Gastrocnemius medialis (tissue), 4 donors: ENCODE results near the gene TIGIT. TPM values are rescaled to one million over a fixed set of nuclear protein-coding genes. Genes with fewer than 3 reads are reported as not detected.

Experiments
- ATAC-seq, 2 donors: fragments of 150-250 bp; one replicate each; pipeline ENCODE4 v1.9.1; 2016
- DNase-seq, 2 donors: peaks; one replicate each; pipeline ENCODE4 v3.0.0-alpha.2; 2019
- H3K27ac ChIP-seq, 4 donors: fragments of 200-600 bp; sonication (generic); 1 replicate in 1 of 4; 2 replicates in 3 of 4; pipeline ENCODE4 v1.5.1; 2016 to 2018; ENCODE audit warnings: mild to moderate bottlenecking in 2 of 4, moderate library complexity in 1 of 4
- H3K27me3 ChIP-seq, 3 donors: fragments of 200-600 bp; sonication (generic) in 2 of 3; 1 replicate in 1 of 3; 2 replicates in 2 of 3; pipeline versions ENCODE4 v1.5.1 to v1.6.0; 2016 to 2019; ENCODE audit warnings: mild to moderate bottlenecking in 1 of 3, moderate library complexity in 1 of 3
- H3K36me3 ChIP-seq, 2 donors: fragments of 200-600 bp; sonication (generic) in 1 of 2; one replicate each; pipeline ENCODE4 v1.5.1; 2017 to 2018
- H3K4me1 ChIP-seq, 2 donors: fragments of 200-600 bp; sonication (generic) in 1 of 2; one replicate each; pipeline ENCODE4 v1.5.1; 2016 to 2017; ENCODE audit warnings: mild to moderate bottlenecking in 2 of 2
- H3K4me3 ChIP-seq, 4 donors: fragments of 200-600 bp; sonication (generic) in 3 of 4; 1 replicate in 1 of 4; 2 replicates in 3 of 4; pipeline ENCODE4 v1.5.1; 2016 to 2019; ENCODE audit warnings: mild to moderate bottlenecking in 2 of 4
- H3K9me3 ChIP-seq, 3 donors: fragments of 200-600 bp; sonication (generic) in 2 of 3; 1 replicate in 1 of 3; 2 replicates in 2 of 3; pipeline ENCODE4 v1.5.1; 2016 to 2019
- CTCF ChIP-seq, 5 experiments: fragments of 450-650 bp in 3 of 5; fragments of 200-600 bp in 2 of 5; sonication (generic) in 2 of 5; IDR thresholded peaks in 4 of 5; conservative IDR thresholded peaks in 1 of 5; 1 replicate in 4 of 5; 2 replicates in 1 of 5; pipeline ENCODE4 v1.5.1; 2016 to 2019; ENCODE audit warnings: antibody characterized with exemption in 5 of 5, mild to moderate bottlenecking in 3 of 5, moderate library complexity in 3 of 5
- POLR2A ChIP-seq, 2 donors: fragments of 450-650 bp; IDR thresholded peaks; one replicate each; pipeline ENCODE4 v1.6.1; 2017; ENCODE audit warnings: antibody characterized with exemption in 2 of 2, mild to moderate bottlenecking in 2 of 2, moderate library complexity in 2 of 2
- in situ Hi-C, 4 donors: fragments of 200-750 bp; cut with MboI; loops; one replicate each; pipeline versions ENCODE4 v1.15.0 to v1.8.0; 2017; ENCODE audit warnings: low sequenced_read_pairs in 4 of 4
- intact Hi-C: fragments of 100-400 bp; cut with DNase I; formaldehyde crosslinking; loops from one replicate; pipeline ENCODE4 v1.15.1; 2023; ENCODE audit warnings: low total_unique reads
- total RNA-seq, 4 donors: library from RNA; depleted of rRNA; stranded (reverse); fragments of >200 nt; gene quantifications; one replicate each; pipeline versions ENCODE4 v1.1.0 to v1.2.3, GENCODE V29; 2016

The TIGIT gene
- total RNA-seq, 4 donors from 2014 or later: not detected

DNA sequence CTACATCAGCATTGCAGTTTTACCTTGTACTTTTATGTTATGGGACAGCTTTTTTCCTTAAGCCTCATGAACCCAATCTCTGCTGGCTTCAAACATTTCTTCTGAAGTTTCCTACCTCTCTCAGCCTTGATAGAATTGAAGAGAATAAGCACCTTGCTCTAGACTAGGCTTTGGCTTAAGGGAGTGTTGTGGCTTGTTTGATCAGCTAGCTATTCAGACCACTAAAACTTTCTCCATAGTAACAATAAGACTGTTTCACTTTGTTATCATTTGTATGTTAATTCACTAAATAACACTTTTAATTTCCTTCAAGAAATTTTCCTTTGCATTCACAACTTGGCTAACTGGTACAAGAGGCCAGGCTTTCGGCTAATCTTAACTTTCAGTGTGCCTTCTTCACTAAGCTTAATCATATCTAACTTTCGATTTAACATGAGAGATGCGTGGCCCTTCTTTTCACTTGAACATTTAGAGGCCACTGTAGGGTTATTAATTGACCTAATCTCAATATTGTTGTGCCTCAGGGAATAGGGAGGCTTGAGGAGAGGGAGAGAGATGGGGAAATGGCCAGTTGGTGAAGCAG is 8.1 kb upstream of the TIGIT start:
- H3K27ac ChIP-seq: no peak overlapping the region
- in situ Hi-C loops: no loop called here

DNA sequence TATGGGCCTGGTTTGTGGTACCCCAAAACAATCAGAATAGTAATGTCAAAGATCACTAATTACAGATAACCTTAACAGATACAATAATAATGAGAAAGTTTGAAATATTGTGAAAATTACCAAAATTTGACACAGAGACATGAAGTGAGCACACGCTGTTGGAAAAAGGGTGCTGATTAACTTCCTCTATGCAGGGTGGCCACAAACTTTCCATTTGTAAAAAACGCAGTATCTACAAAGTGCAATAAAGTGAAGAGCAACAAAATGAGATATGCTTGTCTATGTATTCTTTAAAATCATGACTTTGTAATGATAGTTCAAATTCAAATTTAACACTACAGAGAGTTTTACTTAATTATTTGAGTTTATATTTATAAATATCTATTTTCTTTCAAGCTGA is 7.6 kb upstream of the TIGIT start:
- Histone ChIP-seq H3K27me3 (no peaks in the 10 kb centered on the region), H3K27ac (no peak overlapping the region), H3K4me1 (no peaks in the 10 kb centered on the region), H3K9me3 (no peaks in the 10 kb centered on the region), H3K36me3 (no peaks in the 10 kb centered on the region), H3K4me3 (no peak overlapping the region)
- intact Hi-C loops (no loop called here), in situ Hi-C loops (no loop called here)
- no peak for DNase-seq
- no peak for ATAC-seq
- TF ChIP-seq POLR2A (IDR thresholded peaks at IDR 0.05) (no peak), CTCF (IDR thresholded peaks at IDR 0.05 in 4 of 5, conservative IDR thresholded peaks at IDR 0.05 in 1 of 5) (no peak)

More for the DNA sequence above, 8.1 kb upstream of the TIGIT start:
- Histone ChIP-seq H3K36me3 (no peaks in the 10 kb centered on the region), H3K9me3 (no peaks in the 10 kb centered on the region), H3K4me3 (no peak overlapping the region), H3K4me1 (no peaks in the 10 kb centered on the region), H3K27me3 (no peaks in the 10 kb centered on the region)
- intact Hi-C loops: no loop called here
- no peak for DNase-seq
- TF ChIP-seq CTCF (IDR thresholded peaks at IDR 0.05 in 4 of 5, conservative IDR thresholded peaks at IDR 0.05 in 1 of 5) (no peak), POLR2A (IDR thresholded peaks at IDR 0.05) (no peak)
- ATAC-seq: no peak

DNA sequence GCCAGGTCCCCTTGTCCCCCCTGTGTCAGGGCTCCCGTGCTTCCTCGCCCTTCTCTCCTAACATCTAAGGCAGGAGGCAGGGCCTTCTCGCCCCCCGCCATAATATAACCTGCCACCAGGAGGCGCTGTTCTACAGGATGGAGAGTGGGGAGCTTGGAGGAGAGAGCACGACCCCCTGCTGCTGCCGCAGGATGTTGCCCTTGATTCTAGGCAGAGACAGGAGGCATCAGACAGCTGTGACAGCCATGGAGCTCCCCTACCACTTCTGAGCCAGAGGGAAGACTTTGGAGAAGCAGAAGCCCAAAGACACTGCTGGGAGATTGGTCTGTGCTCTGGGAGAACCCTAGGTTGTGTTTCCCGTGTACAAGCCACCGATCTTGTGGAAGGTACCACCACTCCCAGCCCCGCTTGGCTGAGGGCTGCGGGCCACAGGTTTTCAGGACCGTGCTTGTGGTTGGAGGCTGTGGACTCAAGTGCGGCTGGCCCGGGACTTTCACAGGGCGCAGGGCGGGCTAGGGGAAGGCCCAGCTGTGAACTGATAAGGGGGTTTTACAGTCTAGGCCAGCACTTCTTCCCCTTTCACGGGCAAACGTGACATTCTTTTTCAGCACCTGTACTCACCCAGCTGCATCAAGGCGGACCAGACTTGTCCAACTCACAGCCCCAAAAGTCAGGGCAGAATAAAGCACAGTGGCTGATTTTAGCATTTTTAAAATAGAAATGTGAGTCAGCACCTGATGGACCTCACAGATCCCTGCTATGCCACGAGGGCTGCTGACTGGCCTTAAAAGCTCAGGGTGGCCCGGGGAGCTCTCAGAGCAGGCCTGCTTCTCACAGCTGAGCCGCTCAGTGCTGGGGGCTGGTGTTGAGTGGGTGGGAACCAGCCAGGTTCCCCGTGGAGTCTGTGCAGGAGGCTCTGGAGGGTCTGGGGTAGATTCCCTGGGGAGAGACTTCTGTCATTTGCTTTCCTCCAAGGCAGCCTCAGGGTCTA is 2.6 kb upstream of the TIGIT start:
- peak in 1 of 2 donors; percentile 30 for ATAC-seq
- in situ Hi-C loops (no loop called here), intact Hi-C loops (no loop called here)
- Histone ChIP-seq H3K9me3 (no peaks in the 10 kb centered on the region), H3K4me3 (no peak overlapping the region), H3K4me1 (no peaks in the 10 kb centered on the region), H3K36me3 (no peaks in the 10 kb centered on the region), H3K27ac (no peak overlapping the region), H3K27me3 (no peaks in the 10 kb centered on the region)
- TF ChIP-seq POLR2A (IDR thresholded peaks at IDR 0.05): no peak
- TF ChIP-seq CTCF (IDR thresholded peaks at IDR 0.05 in 4 of 5, conservative IDR thresholded peaks at IDR 0.05 in 1 of 5): peak; percentile 47 to 71 (median 65)
- peak in 1 of 2 donors; percentile 27 for DNase-seq

DNA sequence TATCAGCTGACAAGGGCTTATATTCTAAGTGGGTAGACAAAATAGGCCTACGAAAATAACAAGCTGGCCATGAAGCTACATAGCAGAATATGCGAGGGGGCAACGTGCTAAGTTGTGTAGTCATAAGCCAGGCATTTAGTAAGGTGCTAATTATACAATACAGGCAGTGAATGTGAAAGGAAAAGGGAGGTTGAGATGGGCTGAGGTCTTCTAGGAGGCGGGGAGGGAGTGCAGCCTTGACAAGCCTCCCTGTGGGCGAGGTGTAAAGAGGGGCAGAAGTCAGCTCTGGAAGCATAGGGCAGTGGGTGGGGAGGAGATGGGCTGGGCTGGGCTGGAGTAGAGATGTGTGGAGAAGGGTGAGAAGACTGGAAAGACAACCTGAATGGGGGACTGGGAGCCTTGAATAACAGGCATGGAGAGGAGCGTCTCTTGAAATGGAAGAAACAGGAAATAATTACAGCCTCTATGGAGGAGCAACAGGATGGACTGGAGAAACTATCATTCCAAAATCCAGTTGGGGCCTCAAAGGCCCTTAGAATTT is 1.2 kb downstream of the TIGIT start:
- no peaks in the 10 kb centered on the region for H3K27me3 ChIP-seq
- no peaks in the 10 kb centered on the region for H3K4me1 ChIP-seq
- intact Hi-C loops: no loop called here
- H3K4me3 ChIP-seq: no peak overlapping the region
- in situ Hi-C loops: no loop called here
- H3K36me3 ChIP-seq: no peaks in the 10 kb centered on the region
- TF ChIP-seq POLR2A (IDR thresholded peaks at IDR 0.05) (no peak), CTCF (IDR thresholded peaks at IDR 0.05 in 4 of 5, conservative IDR thresholded peaks at IDR 0.05 in 1 of 5) (no peak)
- no peak overlapping the region for H3K27ac ChIP-seq
- DNase-seq: no peak
- ATAC-seq: no peak
- H3K9me3 ChIP-seq: no peaks in the 10 kb centered on the region
